Fibroblast of lung (primary cell): ENCODE results near the gene CYP4A11. TPM values are rescaled to one million over a fixed set of nuclear protein-coding genes. Genes with fewer than 3 reads are reported as not detected.
"Not testable (repeated sequence)": the region's sequence is repeated elsewhere in the genome, so short reads cannot be mapped to it uniquely, and the experiment has no call there.

ENCODE experiments used
- DNase-seq, 2 donors: peaks; one replicate each; pipeline versions ENCODE4 v3.0.0 to v3.0.0-alpha.2; 2010; ENCODE audit warnings: low read depth in 2 of 2
- H2AFZ ChIP-seq: 2 replicates; pipeline ENCODE4 v1.5.1; 2012; ENCODE audit warnings: low read length, control low read depth, inconsistent platforms
- H3K27ac ChIP-seq: 2 replicates; pipeline ENCODE4 v1.5.1; 2011; ENCODE audit warnings: low read length, control low read depth; ENCODE audit not compliant: insufficient read depth
- H3K27me3 ChIP-seq: 2 replicates; pipeline ENCODE4 v1.5.1; 2011; ENCODE audit warnings: mild to moderate bottlenecking, low read length; ENCODE audit not compliant: control insufficient read depth, insufficient read depth
- H3K36me3 ChIP-seq: 2 replicates; pipeline ENCODE4 v1.5.1; 2011; ENCODE audit warnings: low read length; ENCODE audit not compliant: control insufficient read depth, insufficient read depth
- H3K4me1 ChIP-seq: 2 replicates; pipeline ENCODE4 v1.5.1; 2011; ENCODE audit warnings: low read length; ENCODE audit not compliant: control insufficient read depth, insufficient read depth; ENCODE audit errors: extremely low read depth
- H3K4me2 ChIP-seq: 2 replicates; pipeline ENCODE4 v1.5.1; 2011; ENCODE audit warnings: low read length, control low read depth; ENCODE audit not compliant: insufficient read depth; ENCODE audit errors: extremely low read depth
- H3K4me3 ChIP-seq, 4 experiments: fragments of 200-600 bp in 1 of 4; sonication (generic) in 1 of 4; replicated peaks in 1 of 4; 2 replicates each; pipeline ENCODE4 v1.5.1; 2011 to 2016; ENCODE audit warnings: low read length in 4 of 4, low read depth in 3 of 4, mild to moderate bottlenecking in 3 of 4, control low read depth in 2 of 4, inconsistent platforms in 1 of 4, mixed read lengths in 1 of 4; ENCODE audit not compliant: insufficient read depth in 1 of 4; ENCODE audit errors: control extremely low read depth in 1 of 4
- H3K79me2 ChIP-seq: 2 replicates; pipeline ENCODE4 v1.5.1; 2012; ENCODE audit warnings: mild to moderate bottlenecking, low read length, inconsistent platforms; ENCODE audit not compliant: control insufficient read depth, insufficient read depth
- H3K9ac ChIP-seq: 2 replicates; pipeline ENCODE4 v1.5.1; 2011; ENCODE audit warnings: mild to moderate bottlenecking, low read length, control low read depth; ENCODE audit not compliant: insufficient read depth
- H3K9me3 ChIP-seq: 2 replicates; pipeline ENCODE4 v1.5.1; 2012; ENCODE audit warnings: low read depth, low read length; ENCODE audit not compliant: control insufficient read depth, insufficient read depth
- H4K20me1 ChIP-seq: 2 replicates; pipeline ENCODE4 v1.5.1; 2011; ENCODE audit warnings: low read length; ENCODE audit not compliant: control insufficient read depth, insufficient read depth; ENCODE audit errors: extremely low read depth
- CTCF ChIP-seq, 2 donors: IDR thresholded peaks in 1 of 2; conservative IDR thresholded peaks in 1 of 2; 1 replicate in 1 of 2; 2 replicates in 1 of 2; pipeline ENCODE4 v1.5.1; 2011 to 2012; ENCODE audit warnings: low read length in 2 of 2, control low read depth in 1 of 2, inconsistent platforms in 1 of 2, low read depth in 1 of 2, mild to moderate bottlenecking in 1 of 2
- EZH2 ChIP-seq: IDR thresholded peaks from 2 replicates; pipeline ENCODE4 v1.5.1; 2012; ENCODE audit warnings: low read length, control low read depth, mild to moderate bottlenecking; ENCODE audit errors: missing control alignments
- polyA plus RNA-seq, 2 donors: library from polyadenylated mRNA; depleted of rRNA in 1 of 2; stranded (reverse) in 1 of 2; unstranded in 1 of 2; fragments of >200 nt; gene quantifications; 2 replicates each; pipeline ENCODE4 v1.2.1, GENCODE V29; 2011 to 2012; ENCODE audit warnings: missing spikeins in 1 of 2
- total RNA-seq: library from RNA; depleted of rRNA; stranded (reverse); fragments of >200 nt; gene quantifications from 2 replicates; pipeline ENCODE4 v1.2.1, GENCODE V29; 2014

The CYP4A11 gene
- total and polyA plus RNA-seq, 2 donors (not counting 1 experiment from before 2014, with no cell fraction given) = not detected

- Histone ChIP-seq H3K9ac (no peak overlapping the region), H3K4me3 (no peak overlapping the region), H3K27me3 (no peaks in the 10 kb centered on the region), H3K36me3 (no peaks in the 10 kb centered on the region), H3K9me3 (no peaks in the 10 kb centered on the region), H3K79me2 (no peaks in the 10 kb centered on the region), H2AFZ (no peak overlapping the region), H3K4me1 (no peaks in the 10 kb centered on the region), H3K27ac (no peak overlapping the region), H4K20me1 (no peaks in the 10 kb centered on the region), H3K4me2 (no peak overlapping the region)
- DNase-seq = no peak
- TF ChIP-seq CTCF (conservative IDR thresholded peaks at IDR 0.05 in 1 of 2, IDR thresholded peaks at IDR 0.05 in 1 of 2; ENCODE audit: low read depth in 1 of 2, low read length in 2 of 2) (no peak), EZH2 (no peak)
These were observed 19.9 kb upstream of the CYP4A11 start for GRCh38 chr1:46961066-46961758.

- Histone ChIP-seq H3K4me2 (no peak overlapping the region), H3K9ac (no peak overlapping the region), H3K27me3 (no peaks in the 10 kb centered on the region), H3K4me1 (no peaks in the 10 kb centered on the region), H3K4me3 (no peak overlapping the region), H3K9me3 (no peaks in the 10 kb centered on the region), H4K20me1 (no peaks in the 10 kb centered on the region), H3K36me3 (no peaks in the 10 kb centered on the region), H2AFZ (no peak overlapping the region), H3K27ac (no peak overlapping the region), H3K79me2 (no peaks in the 10 kb centered on the region)
- TF ChIP-seq CTCF (conservative IDR thresholded peaks at IDR 0.05 in 1 of 2, IDR thresholded peaks at IDR 0.05 in 1 of 2; ENCODE audit: low read depth in 1 of 2, low read length in 2 of 2) = no peak
- no peak for DNase-seq
These were observed 19.0 kb upstream of the CYP4A11 start for GRCh38 chr1:46960250-46960649.

GRCh38 chr1:46955116-46955515 lies 13.8 kb upstream of the CYP4A11 start:
- H3K9ac ChIP-seq, H3K4me2 ChIP-seq, H3K27me3 ChIP-seq, H3K4me3 ChIP-seq, H2AFZ ChIP-seq, H4K20me1 ChIP-seq, H3K27ac ChIP-seq, H3K36me3 ChIP-seq, DNase-seq, H3K9me3 ChIP-seq, H3K79me2 ChIP-seq, H3K4me1 ChIP-seq: not testable (repeated sequence)

GRCh38 chr1:46953847-46954246 lies 12.6 kb upstream of the CYP4A11 start:
- not testable (repeated sequence) for H4K20me1 ChIP-seq, H3K27ac ChIP-seq

GRCh38 chr1:46949417-46949666 lies 8.1 kb upstream of the CYP4A11 start:
- not testable (repeated sequence) for H3K9me3 ChIP-seq, H4K20me1 ChIP-seq, H3K4me2 ChIP-seq, H2AFZ ChIP-seq, H3K4me1 ChIP-seq, H3K27me3 ChIP-seq, H3K79me2 ChIP-seq, DNase-seq, H3K9ac ChIP-seq, H3K36me3 ChIP-seq, H3K27ac ChIP-seq, H3K4me3 ChIP-seq

More at GRCh38 chr1:46953847-46954246, 12.6 kb upstream of the CYP4A11 start:
- H2AFZ ChIP-seq, H3K4me3 ChIP-seq, H3K9me3 ChIP-seq, H3K4me2 ChIP-seq, H3K36me3 ChIP-seq, H3K9ac ChIP-seq, H3K79me2 ChIP-seq, H3K27me3 ChIP-seq, H3K4me1 ChIP-seq, DNase-seq: not testable (repeated sequence)
